Activated naive CD4-positive, alpha-beta T cell (primary cell): ENCODE data around the gene RRAGC.
"Not testable (repeated sequence)": the region's sequence is repeated elsewhere in the genome, so short reads cannot be mapped to it uniquely, and the experiment has no call there.

ENCODE experiments used
- DNase-seq, 4 experiments: peaks; one replicate each; lab custom pipeline; 2025; lab: John Stamatoyannopoulos, UW

The RRAGC gene

DNA sequence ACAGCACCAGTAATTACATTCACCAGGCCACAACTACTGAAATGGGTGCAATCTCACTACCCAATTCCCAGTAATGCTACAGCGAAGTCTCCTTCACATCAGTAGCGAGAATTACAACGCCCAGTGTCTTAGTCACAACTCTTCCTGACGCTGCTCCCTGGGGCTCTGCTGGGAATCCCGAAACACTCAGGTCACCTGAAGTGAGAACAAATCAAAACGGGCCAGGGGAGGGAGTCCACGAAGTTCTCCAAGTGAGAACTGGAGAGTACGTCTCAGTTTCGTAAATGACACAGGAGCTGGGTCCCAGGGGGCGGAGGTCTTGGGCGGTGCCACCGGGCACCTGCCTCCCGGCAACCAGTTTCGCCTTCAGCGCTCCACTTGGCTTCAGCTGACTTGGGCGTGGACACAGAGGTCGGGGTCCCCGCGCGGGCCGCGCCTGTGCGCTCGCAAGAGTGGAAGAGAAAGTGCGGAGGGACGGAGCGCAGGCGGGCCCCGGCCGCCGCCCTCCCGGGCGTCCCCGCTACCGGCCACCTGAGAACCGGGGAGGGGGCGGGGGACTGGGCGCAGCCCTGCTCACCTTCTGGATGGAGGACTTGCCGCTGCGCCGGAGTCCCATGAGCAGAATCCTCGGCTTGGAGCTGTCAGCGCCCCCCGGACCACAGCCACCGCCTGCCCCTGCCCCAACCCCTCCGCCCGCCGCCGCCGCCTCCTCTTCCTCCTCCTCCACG is 575 bp downstream of the RRAGC start:
- peak in 1 of 4 experiments; percentile 40 for DNase-seq

GRCh38 chr1:38852780-38853179 is 6.8 kb downstream of the RRAGC start:
- DNase-seq: no peak

DNA sequence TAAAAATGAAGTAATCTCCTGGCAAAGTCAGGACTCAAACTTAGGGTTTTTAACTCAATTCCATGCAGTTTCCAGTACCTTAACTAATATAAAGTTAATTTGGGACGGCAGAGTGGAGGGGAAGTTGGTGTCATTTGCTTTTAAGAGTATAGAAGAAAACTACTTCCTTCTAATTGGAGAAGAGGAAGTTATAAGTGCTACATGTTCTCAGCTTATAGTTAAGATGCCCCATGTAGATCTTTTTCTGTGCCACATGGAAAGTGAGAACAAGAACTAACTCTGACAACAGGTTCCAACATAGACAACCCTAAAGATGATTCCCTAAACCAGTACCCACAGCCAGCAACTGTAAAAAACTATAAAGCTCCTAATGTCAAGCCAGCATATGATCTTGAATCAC is 11.5 kb downstream of the RRAGC start:
- DNase-seq: no peak

DNA sequence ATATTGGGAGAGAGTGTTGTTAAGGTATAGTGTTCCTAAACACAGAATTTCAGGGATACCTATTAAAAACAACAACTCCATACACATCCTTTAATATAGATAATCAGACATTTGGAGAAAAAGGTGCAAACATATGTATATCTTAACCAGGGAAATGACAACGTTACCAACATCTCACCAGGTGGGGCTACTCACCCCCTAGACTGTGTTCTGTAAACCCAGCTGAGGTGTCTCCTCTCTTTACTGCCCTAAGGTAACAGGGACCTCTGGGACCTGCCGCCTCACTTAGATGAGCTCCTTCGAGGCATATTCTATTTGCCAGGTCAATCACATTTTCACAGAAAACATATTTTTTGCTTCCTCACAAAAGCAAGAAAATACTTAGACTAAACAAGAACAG is 13.4 kb downstream of the RRAGC start:
- DNase-seq: no peak

- not testable (repeated sequence) for DNase-seq
Measured at GRCh38 chr1:38845088-38845487, 14.5 kb downstream of the RRAGC start.

DNA sequence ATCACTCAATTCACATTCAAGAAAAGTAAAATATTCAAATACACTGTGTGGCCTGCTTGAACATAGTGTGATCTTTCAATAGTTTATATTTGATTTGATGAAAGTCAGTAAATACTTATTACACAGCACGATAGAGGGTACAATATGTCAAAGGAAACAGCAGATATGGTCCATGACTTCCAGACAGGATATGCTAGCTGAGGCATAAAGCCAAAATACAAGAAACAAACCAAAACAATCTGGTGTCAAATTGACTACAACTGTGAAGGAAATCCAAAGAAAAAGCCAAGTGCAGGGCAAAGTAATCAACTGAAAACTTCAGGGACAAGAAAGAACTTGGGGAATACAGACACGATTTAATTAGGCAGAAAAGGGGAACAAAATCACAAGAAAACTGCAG is 19.3 kb downstream of the RRAGC start:
- no peak for DNase-seq

GRCh38 chr1:38839363-38839762 is 20.2 kb downstream of the RRAGC start:
- no peak for DNase-seq

GRCh38 chr1:38836316-38836715 is 23.3 kb downstream of the RRAGC start:
- not testable (repeated sequence) for DNase-seq

GRCh38 chr1:38834937-38835827 is 24.4 kb downstream of the RRAGC start:
- no peak for DNase-seq

- DNase-seq: no peak
Measured at GRCh38 chr1:38834221-38834782, 25.3 kb downstream of the RRAGC start.

DNA sequence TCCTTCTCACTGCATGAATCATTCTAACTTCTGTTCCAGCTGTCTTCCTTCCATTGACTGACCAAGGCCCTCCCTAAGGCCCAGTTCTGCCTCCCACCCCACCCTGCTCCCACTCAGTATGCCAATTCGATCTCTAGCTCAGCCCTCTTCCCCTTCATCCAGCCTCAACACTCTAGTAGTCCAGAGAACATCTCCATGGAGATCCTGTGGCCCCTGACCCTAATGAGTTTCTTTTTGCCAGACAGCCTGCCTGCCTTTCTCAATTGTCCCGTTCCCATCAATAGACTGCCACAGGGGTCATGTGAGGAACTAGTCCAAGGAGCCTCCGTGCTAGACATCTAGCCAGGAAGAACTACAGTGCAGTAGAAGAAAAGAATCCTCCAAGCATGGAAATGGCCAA is 26.4 kb downstream of the RRAGC start:
- DNase-seq: no peak

- DNase-seq: no peak
Measured at GRCh38 chr1:38832370-38832734, 27.2 kb downstream of the RRAGC start.

GRCh38 chr1:38831731-38832369 is 27.7 kb downstream of the RRAGC start:
- DNase-seq: no peak

DNA sequence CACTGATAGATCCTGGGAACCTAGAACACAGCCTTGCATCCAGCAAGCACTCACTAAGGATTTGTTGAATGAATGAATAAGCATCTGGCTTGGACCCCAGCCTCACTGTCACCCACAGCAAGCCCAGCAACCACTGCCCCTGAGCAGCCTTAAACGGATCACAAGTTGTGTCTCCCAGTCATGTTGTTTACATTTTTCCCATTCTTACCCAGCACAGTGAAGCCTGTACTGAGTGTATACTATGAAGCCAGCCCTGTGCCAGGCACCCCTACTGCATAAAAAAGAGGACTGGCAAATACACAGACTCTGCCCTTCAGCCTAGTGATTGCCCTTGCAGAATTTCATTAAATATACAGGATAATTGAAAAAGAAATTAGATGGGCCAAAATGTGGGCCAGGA is 30.2 kb downstream of the RRAGC start:
- DNase-seq: no peak

DNA sequence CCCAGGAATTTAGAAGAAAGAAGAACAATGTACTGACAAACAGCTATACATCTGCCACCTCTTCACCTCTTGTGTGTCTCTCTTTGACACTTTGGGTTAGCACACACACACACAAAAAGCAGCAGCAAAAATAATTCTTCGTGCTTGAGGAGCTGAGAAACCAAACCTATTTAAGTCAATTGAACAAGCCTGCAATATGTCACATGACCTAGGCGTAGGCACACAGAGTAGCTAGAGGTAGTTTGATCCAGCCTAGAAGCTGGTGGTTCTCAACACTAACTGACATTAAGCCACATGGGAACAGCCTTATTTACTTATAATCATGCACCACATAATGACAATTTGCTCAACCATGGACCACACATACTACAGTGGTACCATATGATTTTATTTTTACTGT is 32.3 kb downstream of the RRAGC start:
- DNase-seq: no peak

DNA sequence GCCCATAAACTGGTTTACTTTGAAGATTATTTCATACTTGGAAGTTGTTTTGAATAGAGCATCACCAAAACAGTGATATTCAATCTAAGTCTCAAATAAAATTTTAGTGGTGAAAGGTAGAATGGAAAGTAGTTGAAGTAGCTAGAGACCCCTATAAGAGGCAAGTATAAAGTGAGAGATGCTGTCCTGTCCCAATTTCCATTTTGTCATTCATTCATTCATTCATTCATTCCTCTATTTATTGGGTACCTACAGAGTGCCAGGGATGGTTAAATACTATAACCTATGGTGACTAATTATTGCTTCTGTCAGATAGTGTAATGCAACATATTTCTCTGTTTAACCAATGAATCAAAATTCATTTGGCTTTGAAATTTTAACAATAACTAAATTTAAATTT is 32.7 kb downstream of the RRAGC start:
- DNase-seq: no peak

- no peak for DNase-seq
Measured at GRCh38 chr1:38826262-38826661, 33.3 kb downstream of the RRAGC start.

- DNase-seq: no peak
Measured at GRCh38 chr1:38820860-38821259, 38.7 kb downstream of the RRAGC start.

DNA sequence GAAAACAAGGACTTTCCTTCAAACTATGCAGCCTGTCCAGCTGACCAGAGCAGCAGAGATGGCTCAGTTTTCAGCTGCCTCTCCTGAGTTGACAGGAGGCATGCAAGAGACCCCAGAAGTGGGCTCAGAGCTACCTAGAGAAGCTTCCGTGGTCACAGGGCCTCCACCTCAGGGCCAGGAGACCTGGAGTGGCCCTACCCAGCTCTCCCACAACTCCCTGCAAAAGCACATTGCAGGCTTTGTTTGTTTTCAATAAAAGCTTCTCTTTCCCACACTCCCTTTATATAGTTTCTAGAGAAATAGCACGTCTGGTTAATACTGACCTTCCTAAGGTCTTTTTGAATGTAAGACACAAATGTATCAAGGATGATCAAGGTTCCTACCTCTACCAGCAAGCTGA is 40.1 kb downstream of the RRAGC start:
- no peak for DNase-seq

- DNase-seq: no peak
Measured at GRCh38 chr1:38819040-38819439, 40.5 kb downstream of the RRAGC start.

GRCh38 chr1:38818175-38818976 is 41.2 kb downstream of the RRAGC start:
- peak in 2 of 4 experiments; percentile 15 to 52 for DNase-seq
